ENCODE data around the gene SFTPD. TPM values are rescaled to one million over a fixed set of nuclear protein-coding genes. Genes with fewer than 3 reads are reported as not detected.
"Not testable (repeated sequence)": the region's sequence is repeated elsewhere in the genome, so short reads cannot be mapped to it uniquely, and the experiment has no call there.

Gene SFTPD
- total and polyA plus RNA-seq, 2 donors from 2014 or later: 1.7 TPM

DNA sequence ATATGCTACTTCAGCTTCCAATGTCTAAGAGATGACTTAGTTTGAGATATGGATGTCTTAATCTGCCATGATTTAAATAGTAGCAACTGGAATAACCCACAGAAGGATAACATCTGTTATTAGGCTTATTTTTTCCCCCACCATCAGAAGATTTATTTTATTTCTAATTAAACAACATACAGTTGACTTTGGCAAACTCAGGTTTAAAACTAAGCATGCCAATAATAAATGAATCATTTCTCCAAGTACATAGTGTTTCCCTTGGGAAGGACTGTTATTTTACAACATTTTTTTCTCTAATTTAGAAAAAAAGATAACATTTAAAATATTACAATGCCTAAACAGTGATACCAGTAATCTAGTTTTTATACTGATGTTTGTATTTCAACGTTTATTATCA, 58.4 kb downstream of the SFTPD start:
- Histone ChIP-seq H3K36me3 (ENCODE audit: control insufficient read depth in 2 of 3, insufficient read depth in 3 of 3, low read length in 3 of 3) (no peaks in the 10 kb centered on the region), H3K27ac (ENCODE audit: low read depth in 2 of 2, low read length in 2 of 2) (no peak overlapping the region), H3K27me3 (ENCODE audit: control insufficient read depth, insufficient read depth, low read length) (no peaks in the 10 kb centered on the region), H3K9ac (ENCODE audit: low read length in 3 of 3) (no peak overlapping the region), H3K9me3 (ENCODE audit: control insufficient read depth in 2 of 3, insufficient read depth in 1 of 3, low read length in 3 of 3) (no peaks in the 10 kb centered on the region), H3K4me3 (ENCODE audit: low read length in 3 of 3) (no peak overlapping the region), H3K4me1 (ENCODE audit: control insufficient read depth in 2 of 3, insufficient read depth in 2 of 3, low read depth in 1 of 3, low read length in 3 of 3) (peaks cover 0 to 3% (median 0%) of the 10 kb centered on the region in 3 donors)
- TF ChIP-seq, protein P1, sequence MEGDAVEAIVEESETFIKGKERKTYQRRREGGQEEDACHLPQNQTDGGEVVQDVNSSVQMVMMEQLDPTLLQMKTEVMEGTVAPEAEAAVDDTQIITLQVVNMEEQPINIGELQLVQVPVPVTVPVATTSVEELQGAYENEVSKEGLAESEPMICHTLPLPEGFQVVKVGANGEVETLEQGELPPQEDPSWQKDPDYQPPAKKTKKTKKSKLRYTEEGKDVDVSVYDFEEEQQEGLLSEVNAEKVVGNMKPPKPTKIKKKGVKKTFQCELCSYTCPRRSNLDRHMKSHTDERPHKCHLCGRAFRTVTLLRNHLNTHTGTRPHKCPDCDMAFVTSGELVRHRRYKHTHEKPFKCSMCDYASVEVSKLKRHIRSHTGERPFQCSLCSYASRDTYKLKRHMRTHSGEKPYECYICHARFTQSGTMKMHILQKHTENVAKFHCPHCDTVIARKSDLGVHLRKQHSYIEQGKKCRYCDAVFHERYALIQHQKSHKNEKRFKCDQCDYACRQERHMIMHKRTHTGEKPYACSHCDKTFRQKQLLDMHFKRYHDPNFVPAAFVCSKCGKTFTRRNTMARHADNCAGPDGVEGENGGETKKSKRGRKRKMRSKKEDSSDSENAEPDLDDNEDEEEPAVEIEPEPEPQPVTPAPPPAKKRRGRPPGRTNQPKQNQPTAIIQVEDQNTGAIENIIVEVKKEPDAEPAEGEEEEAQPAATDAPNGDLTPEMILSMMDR (IDR thresholded peaks at IDR 0.05; ENCODE audit: borderline replicate concordance, extremely low read depth, insufficient read depth): no peak
- intact Hi-C loops (cut with DNase I): no loop called here
- DNase-seq: no peak
- peak; percentile 68 for FAIRE-seq

DNA sequence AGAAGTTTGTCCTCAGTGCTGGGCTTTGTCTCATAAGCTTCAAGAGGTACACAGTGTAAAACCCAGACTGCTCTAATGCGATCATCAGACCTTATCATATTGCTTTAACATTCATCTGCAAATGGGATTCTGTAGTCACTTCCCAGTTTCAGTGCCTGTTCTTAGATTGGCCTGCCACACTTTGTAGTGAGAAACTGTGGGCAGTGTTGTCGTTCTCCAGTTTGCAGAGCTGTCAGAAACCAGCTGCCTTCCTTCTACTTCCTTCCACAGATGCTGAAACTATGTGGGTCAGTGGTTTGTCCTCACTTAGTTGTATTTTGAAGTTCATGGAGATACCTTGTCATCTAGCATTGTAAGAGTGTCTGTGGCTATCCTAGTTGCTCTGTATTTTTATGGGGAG, 59.9 kb downstream of the SFTPD start:
- H3K9me3 ChIP-seq (ENCODE audit: control insufficient read depth in 2 of 3, insufficient read depth in 1 of 3, low read length in 3 of 3); intact Hi-C loops (cut with DNase I); H3K4me3 ChIP-seq (ENCODE audit: low read length in 3 of 3); FAIRE-seq; H3K36me3 ChIP-seq (ENCODE audit: control insufficient read depth in 2 of 3, insufficient read depth in 3 of 3, low read length in 3 of 3); H3K9ac ChIP-seq (ENCODE audit: low read length in 3 of 3); H3K27ac ChIP-seq (ENCODE audit: low read depth in 2 of 2, low read length in 2 of 2); H3K4me1 ChIP-seq (ENCODE audit: control insufficient read depth in 2 of 3, insufficient read depth in 2 of 3, low read depth in 1 of 3, low read length in 3 of 3); H3K27me3 ChIP-seq (ENCODE audit: control insufficient read depth, insufficient read depth, low read length): not testable (repeated sequence)
- DNase-seq: peak in 3 of 5 donors; percentile 43 to 65 (median 59)

Other genes starting within 250 kb of the SFTPD start
- gene NUTM2B, start 245.9 kb downstream of the SFTPD start, total RNA-seq: 1.1 TPM
- gene NUTM2B, start 245.9 kb downstream of the SFTPD start, polyA plus RNA-seq (ENCODE audit: insufficient read depth, low read depth, low replicate concordance): 2.0 TPM
- 0.16 TPM for gene NUTM2E, start 122.4 kb downstream of the SFTPD start, total RNA-seq
- gene NUTM2E, start 122.4 kb downstream of the SFTPD start, polyA plus RNA-seq (ENCODE audit: insufficient read depth, low read depth, low replicate concordance): 0.22 TPM
- 21.1 TPM for gene TMEM254, start 129.6 kb upstream of the SFTPD start, total RNA-seq
- 29.5 TPM for gene TMEM254, start 129.6 kb upstream of the SFTPD start, polyA plus RNA-seq (ENCODE audit: insufficient read depth, low read depth, low replicate concordance)
- 31.4 TPM for gene PLAC9, start 183.6 kb upstream of the SFTPD start, total RNA-seq
- gene PLAC9, start 183.6 kb upstream of the SFTPD start, polyA plus RNA-seq (ENCODE audit: insufficient read depth, low read depth, low replicate concordance): 49.9 TPM

Data from kidney (tissue), 14 donors.